ENCODE data around the gene ERMN.

The ERMN gene

DNA sequence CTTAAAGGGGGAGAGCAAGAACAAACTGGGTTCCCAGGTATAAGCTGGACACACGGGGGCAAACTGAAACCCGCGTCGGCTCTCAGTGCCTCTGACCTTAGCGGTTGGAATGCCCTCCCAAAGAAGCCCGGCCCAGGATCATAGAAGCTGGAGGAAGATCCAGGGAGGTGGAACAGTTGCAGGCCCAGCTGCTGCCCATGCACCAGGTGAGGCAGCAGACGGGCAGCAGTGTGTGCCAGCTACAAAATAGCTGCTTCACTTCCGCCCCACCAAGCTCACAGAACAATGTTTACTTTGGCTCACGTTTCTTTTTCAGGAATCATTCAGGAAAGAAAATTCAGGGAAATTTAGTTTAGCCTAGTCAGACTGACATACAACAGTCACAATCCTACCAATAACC, 3.9 kb upstream of the ERMN start:
- TF ChIP-seq, protein P1, sequence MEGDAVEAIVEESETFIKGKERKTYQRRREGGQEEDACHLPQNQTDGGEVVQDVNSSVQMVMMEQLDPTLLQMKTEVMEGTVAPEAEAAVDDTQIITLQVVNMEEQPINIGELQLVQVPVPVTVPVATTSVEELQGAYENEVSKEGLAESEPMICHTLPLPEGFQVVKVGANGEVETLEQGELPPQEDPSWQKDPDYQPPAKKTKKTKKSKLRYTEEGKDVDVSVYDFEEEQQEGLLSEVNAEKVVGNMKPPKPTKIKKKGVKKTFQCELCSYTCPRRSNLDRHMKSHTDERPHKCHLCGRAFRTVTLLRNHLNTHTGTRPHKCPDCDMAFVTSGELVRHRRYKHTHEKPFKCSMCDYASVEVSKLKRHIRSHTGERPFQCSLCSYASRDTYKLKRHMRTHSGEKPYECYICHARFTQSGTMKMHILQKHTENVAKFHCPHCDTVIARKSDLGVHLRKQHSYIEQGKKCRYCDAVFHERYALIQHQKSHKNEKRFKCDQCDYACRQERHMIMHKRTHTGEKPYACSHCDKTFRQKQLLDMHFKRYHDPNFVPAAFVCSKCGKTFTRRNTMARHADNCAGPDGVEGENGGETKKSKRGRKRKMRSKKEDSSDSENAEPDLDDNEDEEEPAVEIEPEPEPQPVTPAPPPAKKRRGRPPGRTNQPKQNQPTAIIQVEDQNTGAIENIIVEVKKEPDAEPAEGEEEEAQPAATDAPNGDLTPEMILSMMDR (conservative IDR thresholded peaks at IDR 0.05; ENCODE audit: low read depth), result no peak
- CTCF ChIA-PET, result interaction anchor here (0.7 to 1.1 kb wide), 2 partner anchors 30 to 1465 kb away, joined by 3 read pairs; no protein-coding TSS in a partner anchor
- peak overlapping the region; percentile 57 for H3K27ac ChIP-seq
- POLR2A ChIA-PET (ENCODE audit: low non-redundant PET), result no interaction called here
- DNase-seq (ENCODE audit: low spot score), result peak; percentile 19

DNA sequence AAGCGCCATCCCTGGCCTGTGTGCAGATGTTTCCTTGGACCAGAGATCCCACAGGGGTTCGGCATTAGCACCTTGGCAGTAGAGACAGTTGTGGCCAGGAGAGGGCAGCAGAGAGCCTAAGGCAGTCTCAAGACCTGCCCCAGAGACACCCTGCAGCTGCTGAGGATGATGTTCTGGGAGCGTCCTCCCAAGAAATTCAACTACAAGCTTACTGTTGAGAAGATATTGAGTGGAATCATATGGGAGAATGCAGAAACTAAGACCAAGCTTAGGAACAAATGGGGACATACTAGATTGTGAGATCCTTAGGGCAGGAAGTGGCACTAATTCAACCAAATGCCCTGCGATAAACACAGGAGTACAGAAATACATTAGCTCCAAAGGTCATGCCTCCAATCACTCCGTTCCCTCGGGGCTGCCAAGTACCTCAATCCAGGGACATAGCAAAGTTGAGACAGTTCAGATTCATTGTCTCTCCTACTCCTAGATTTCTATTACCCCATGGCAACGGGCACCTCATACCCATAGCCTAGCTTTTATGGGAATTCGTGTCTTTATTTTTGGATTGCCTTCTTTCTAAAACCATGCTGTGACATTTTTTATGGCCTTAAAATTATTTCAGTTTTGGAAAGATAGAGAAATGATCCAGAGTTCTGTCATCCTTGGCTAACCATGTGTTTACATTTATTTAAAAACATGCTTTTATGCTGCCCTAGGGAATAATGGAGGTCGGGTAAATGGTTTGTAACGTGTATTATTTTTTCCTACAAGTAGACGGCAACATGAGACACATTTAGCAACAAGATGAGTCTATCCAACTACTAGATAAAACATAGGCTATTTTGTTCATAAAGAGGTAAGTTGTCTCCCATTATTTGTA, 2.2 kb upstream of the ERMN start:
- ChIA-PET CTCF (interaction anchor here (0.6 to 1.5 kb wide), 12 partner anchors 8 to 1955 kb away, joined by 3 to 17 read pairs (median 4); no protein-coding TSS in a partner anchor), POLR2A (ENCODE audit: low non-redundant PET) (no interaction called here)
- TF ChIP-seq, protein P1 (conservative IDR thresholded peaks at IDR 0.05; ENCODE audit: low read depth), result peak; percentile 72
- no peak overlapping the region for H3K27ac ChIP-seq
- DNase-seq (ENCODE audit: low spot score), result peak; percentile 72

DNA sequence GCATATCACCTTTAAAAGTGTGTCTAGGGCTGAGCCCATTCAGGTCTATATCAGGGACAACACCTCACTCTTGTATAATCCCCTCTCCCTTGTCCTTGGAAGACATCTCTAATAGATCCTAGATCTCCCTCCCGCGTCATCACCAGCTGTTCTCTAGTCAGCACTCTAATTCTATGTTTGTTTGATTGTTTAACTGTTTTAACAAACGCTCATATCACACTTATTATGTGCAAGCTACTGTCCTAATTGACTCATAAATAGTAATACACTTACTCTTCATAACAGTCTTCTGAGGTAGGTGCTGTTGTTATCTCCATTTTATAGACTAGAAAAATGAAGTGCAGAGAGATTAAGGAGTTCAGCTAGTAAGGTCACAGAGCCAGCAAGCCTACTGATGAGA, 1.6 kb upstream of the ERMN start:
- H3K27ac ChIP-seq, result no peak overlapping the region
- POLR2A ChIA-PET (ENCODE audit: low non-redundant PET), result no interaction called here
- TF ChIP-seq, protein P1 (conservative IDR thresholded peaks at IDR 0.05; ENCODE audit: low read depth), result no peak
- DNase-seq (ENCODE audit: low spot score), result no peak
- CTCF ChIA-PET, result interaction anchor here (0.8 to 1.5 kb wide), 10 partner anchors 9 to 1954 kb away, joined by 3 to 17 read pairs (median 4); no protein-coding TSS in a partner anchor

DNA sequence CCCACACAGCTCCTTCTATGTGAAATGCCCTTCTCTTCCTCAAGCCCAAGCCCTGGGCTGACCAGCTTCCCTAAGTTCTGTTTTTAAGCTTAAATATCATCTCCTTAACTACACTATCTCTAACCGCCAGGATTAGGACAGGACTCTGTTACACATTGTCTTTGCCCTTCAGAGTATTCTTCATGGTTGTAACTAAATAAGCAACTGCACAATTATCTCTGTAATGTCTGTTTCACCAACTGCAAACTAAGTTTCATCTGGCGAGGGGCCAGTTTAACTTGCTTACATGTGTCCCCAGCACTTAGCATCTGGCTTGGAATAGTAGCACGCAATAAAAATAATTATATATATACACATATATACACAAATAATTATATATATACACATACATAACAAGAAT, 1.1 kb upstream of the ERMN start:
- ChIA-PET POLR2A (ENCODE audit: low non-redundant PET) (no interaction called here), CTCF (interaction anchor here (0.7 to 1.5 kb wide), 8 partner anchors 13 to 60 kb away, joined by 3 to 17 read pairs (median 4); no protein-coding TSS in a partner anchor)
- no peak overlapping the region for H3K27ac ChIP-seq
- TF ChIP-seq, protein P1 (conservative IDR thresholded peaks at IDR 0.05; ENCODE audit: low read depth), result no peak
- no peak for DNase-seq (ENCODE audit: low spot score)

DNA sequence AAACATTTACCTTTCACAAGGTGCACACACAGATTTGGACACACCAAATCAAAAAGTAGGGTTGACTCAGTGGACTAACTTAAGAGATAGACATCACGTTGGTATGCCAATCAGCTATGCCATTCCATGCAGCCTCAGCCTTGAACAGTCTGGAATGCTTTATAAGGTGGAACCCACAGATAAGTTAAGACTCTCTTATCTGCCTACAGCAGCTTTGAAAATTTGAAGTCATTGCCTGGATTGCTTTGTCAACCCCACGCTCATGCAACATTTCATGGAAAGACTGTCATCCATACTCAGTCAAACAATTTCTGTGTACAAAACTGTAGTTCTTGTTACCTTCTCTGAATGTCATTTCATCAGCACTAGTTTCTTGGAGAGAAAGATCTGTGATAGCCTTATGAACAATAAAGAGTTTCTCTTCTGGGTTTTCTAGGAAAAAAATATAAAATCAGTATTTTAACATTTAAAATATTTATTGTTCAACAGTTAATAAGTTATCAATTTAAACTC, 1.2 kb downstream of the ERMN start:
- H3K27ac ChIP-seq, result no peak overlapping the region
- TF ChIP-seq, protein P1 (conservative IDR thresholded peaks at IDR 0.05; ENCODE audit: low read depth), result no peak
- DNase-seq (ENCODE audit: low spot score), result no peak
- ChIA-PET CTCF (interaction anchor here (3.3 kb wide), 1 partner anchor 12 kb away, joined by 14 read pairs; no protein-coding TSS in a partner anchor), POLR2A (ENCODE audit: low non-redundant PET) (no interaction called here)

DNA sequence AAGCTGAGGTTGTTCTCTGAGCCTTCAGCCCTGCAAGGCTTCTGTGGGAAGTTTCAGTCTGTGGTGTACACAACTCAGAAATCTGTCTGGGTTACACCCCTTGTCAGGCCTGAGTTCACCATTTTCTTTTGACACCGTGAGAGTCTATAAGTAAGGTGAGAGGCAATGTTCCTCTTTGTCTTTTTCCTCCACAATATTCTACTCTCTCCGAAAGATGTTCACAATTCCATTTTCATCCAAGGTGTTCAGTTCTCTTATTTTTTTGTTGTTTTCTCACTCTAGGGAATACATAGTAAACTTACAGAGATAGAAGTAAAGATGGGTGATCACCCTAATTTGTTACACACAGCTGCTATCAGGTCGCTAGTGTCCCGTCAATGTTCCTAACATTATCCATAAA, 3.2 kb downstream of the ERMN start:
- no peak for DNase-seq (ENCODE audit: low spot score)
- ChIA-PET POLR2A (ENCODE audit: low non-redundant PET) (no interaction called here), CTCF (interaction anchor here (0.6 to 0.7 kb wide), 2 partner anchors 1449 to 1916 kb away, joined by 3 read pairs; no protein-coding TSS in a partner anchor)
- TF ChIP-seq, protein P1 (conservative IDR thresholded peaks at IDR 0.05; ENCODE audit: low read depth), result no peak
- H3K27ac ChIP-seq, result no peak overlapping the region
